ENCODE data around the gene ESYT3.
"Not testable (repeated sequence)": the region's sequence is repeated elsewhere in the genome, so short reads cannot be mapped to it uniquely, and the experiment has no call there.

The ESYT3 gene

GRCh38 chr3:138406606-138407005 lies 27.8 kb upstream of the ESYT3 start:
- Histone ChIP-seq H3K27ac (no peak overlapping the region), H3K4me3 (no peak overlapping the region)

DNA sequence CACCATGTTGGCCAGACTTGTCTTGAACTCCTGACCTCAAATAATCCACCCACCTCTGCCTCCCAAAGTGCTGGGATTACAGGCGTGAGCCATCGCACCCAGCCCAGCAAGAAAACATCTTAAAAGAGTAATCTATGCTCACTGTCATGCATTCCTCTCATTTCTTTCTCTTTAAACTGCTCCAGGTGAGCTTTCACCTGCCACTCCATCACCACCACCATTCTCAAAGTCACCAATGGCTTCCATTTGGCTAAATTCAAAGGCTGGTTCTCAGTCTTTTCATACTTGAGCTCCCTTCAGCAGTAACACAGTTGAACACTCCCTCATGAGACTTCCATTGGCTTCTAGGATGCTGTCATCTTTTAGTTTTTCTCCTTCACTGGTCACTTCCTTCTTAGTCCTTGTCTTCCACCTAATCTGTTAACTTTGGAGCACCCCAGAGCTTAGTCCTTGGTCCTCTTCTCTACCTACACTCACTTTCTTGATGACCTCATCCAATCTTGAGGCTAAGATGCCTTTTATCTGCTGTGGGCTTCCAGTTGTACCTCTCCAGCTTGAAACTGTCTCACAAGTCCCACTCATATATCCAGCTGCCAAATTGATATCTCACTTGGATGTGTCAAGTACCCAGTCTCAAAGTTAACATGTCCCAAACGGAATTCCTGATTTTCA lies 27.0 kb upstream of the ESYT3 start:
- Histone ChIP-seq H3K27ac (no peak overlapping the region), H3K4me3 (no peak overlapping the region)

- H3K27ac ChIP-seq = no peak overlapping the region
- no peak overlapping the region for H3K4me3 ChIP-seq
These were observed 25.5 kb upstream of the ESYT3 start for GRCh38 chr3:138408751-138409570.

- peak overlapping the region in 1 of 21 experiments; percentile 42 for H3K27ac ChIP-seq
- no peak overlapping the region for H3K4me3 ChIP-seq
These were observed 21.4 kb upstream of the ESYT3 start for GRCh38 chr3:138412821-138413551.

DNA sequence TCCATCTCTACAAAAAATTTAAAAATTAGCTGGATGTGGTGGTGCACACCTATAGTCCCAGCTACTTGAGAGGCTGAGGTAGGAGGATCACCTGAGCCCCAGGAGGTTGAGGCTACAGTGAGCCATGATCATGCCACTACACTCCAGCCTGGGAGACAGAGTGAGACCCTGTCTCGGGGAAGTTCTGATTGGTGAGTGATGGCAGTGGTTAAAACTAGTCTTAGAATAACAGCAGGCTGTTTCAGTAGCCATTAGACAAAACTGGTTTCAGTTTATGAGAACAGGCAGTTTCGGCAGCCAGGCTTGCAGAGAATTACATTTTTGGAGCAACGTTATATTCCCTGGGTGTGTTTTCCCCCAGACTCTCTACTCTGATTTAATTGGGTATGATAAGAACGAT lies 18.2 kb upstream of the ESYT3 start:
- H3K4me3 ChIP-seq, H3K27ac ChIP-seq: not testable (repeated sequence)

DNA sequence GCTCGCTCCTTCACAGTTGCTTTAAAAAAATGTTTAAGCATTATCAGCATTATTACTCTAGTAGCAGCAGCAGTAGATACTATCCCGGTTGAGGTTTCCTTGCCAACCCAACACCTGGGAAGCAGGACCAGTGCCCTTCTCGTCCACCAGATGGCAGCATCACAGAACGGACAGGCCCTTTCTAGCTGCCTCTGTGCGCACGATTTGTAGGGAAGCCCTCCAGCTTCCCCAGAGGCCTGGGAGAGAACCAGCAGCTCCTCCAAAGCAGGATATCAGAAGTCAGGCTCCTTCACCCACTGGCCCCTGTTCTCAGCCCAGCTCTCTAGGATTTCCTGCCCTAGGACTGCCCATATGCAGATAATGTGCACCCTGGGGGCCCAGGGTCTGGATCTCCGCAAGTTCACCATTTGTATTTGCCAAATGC lies 16.8 kb upstream of the ESYT3 start:
- H3K4me3 ChIP-seq = no peak overlapping the region
- no peak overlapping the region for H3K27ac ChIP-seq

DNA sequence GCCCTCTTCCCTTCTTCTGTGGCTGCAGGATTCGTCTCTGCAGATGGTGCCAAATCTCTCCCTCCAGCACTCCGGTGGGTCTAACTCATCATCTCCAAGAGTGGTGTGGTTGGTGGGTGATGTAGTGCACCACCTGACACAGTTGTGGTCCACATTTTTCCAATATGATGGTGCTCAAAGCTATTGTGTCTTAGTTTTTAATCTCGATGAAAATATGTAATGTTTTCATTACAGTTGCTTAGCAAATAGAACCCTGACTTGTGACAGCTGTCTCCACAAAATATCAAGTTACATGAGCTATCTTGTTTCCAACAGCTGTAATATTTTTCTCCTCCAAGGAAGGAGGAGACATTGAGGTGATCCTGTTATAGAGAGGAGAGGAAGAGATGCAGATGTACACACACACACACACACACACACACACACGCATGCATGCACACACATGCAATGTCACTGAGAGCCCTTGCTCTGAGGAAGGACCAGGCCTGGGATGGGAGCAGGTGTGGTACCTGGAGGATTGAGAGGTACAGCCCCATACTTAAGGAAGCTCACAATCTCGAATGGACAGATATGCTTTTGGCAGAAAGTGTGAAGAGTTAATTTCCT lies 15.7 kb upstream of the ESYT3 start:
- H3K27ac ChIP-seq = no peak overlapping the region
- H3K4me3 ChIP-seq = no peak overlapping the region

GRCh38 chr3:138423316-138423715 lies 11.1 kb upstream of the ESYT3 start:
- H3K4me3 ChIP-seq = no peak overlapping the region
- H3K27ac ChIP-seq = no peak overlapping the region

DNA sequence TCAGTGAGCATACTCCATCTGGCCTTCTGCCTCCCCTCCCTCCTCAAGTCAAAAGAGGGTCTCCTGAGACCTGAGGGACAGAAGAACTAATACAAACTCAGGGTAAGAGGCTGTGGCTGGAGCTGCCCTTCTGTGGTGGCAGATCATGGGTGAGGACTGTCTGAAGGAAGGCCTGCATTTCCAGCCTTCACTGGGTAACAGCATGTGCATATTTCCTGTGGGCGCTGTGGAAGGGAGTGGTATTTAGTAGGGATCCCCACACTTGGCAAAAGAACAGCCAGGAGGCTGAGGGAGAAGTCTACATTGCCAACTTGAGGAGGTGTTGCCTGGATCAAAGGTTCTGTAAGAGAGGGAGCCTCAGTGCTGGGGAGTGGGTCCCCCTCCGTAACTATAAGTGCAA lies 10.1 kb upstream of the ESYT3 start:
- Histone ChIP-seq H3K27ac (no peak overlapping the region), H3K4me3 (no peak overlapping the region)

- Histone ChIP-seq H3K27ac (no peak overlapping the region), H3K4me3 (no peak overlapping the region)
These were observed 8.2 kb upstream of the ESYT3 start for GRCh38 chr3:138426211-138426610.

GRCh38 chr3:138426754-138427153 lies 7.7 kb upstream of the ESYT3 start:
- not testable (repeated sequence) for H3K27ac ChIP-seq, H3K4me3 ChIP-seq

DNA sequence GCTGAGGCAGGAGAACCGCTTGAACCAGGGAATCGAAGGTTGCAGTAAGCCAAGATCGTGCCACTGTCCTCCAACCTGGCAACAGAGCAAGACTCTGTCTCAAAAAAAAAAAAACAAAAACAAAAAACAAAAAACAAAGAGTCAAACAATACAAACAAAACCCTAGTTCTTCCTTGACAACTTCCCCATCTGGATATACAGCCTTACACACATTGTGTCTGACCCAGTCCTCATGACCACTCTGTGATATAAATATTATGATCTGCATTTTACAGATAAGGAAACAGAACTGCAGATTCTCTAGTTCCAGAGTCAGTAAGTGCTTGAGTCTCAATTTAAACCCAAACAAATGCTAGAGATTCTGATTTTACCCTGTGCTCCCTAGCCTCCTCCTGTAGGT lies 4.8 kb upstream of the ESYT3 start:
- Histone ChIP-seq H3K27ac (no peak overlapping the region), H3K4me3 (no peak overlapping the region)

GRCh38 chr3:138432576-138433240 lies 1.7 kb upstream of the ESYT3 start:
- no peak overlapping the region for H3K27ac ChIP-seq

DNA sequence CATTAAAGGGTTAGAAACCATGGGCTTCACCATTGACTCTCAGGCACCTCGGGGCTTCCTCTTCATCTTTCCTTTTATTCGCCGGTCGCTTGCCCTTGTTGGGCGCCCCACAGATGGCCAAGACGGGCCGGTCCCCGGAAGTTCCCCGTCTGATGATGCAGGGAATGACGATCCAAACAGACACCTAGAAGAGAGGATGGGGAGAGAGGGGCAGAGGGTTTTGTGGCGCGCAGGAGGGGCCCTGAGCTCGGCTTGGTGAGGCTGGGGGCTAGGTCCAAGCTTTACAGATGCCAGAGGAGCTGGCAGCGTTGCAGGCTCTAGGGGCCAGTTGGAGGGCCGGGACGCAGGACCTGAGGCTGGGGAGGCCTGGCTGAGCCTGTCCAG lies 532 bp upstream of the ESYT3 start:
- Histone ChIP-seq H3K4me3 (peak overlapping the region in 4 of 7 experiments; percentile 2 to 62 (median 48)), H3K27ac (no peak overlapping the region)

More at GRCh38 chr3:138432576-138433240, 1.7 kb upstream of the ESYT3 start:
- H3K4me3 ChIP-seq = no peak overlapping the region

DNA sequence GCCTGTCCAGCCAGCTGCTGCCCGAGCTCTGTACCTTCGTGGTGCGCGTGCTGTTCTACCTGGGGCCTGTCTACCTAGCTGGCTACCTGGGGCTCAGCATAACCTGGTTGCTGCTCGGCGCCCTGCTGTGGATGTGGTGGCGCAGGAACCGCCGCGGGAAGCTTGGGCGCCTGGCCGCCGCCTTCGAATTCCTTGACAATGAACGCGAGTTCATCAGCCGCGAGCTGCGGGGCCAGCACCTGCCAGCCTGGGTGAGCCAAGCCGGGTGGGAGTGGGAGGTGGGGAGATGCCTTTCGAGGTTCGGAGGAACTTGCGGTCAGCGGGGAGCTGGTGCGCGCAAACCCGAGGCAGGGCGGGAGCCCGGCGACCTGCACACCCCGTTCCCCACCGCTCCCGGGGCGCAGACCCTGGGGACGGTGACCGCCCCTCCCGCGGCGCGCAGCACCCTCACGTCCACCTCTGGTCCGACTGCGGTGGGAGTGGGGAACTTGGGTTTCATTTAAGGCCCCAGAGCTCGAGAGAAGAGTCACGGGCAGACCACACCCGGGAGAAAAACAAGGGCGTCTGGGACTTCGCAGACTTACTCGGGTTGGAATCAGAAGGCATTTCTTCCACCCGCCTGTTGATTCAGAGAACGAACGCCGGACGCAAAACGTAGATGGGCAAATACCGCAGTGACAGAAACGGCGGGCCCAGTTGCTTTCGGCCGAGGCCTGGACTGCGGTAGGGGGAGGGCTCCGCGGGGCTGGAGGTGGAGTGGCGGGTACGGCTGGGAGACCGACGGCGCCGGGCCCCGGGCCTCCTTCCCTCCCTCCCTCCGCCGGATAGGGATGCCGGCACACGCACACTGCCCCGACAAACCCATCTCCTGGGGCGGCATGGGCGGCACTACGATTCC lies 708 bp downstream of the ESYT3 start:
- peak overlapping the region in 11 of 21 experiments; percentile 1 to 60 (median 35) for H3K27ac ChIP-seq
- peak overlapping the region; percentile 37 to 62 (median 43) for H3K4me3 ChIP-seq

- Histone ChIP-seq H3K4me3 (peak overlapping the region in 4 of 7 experiments; percentile 43 to 62 (median 48)), H3K27ac (peak overlapping the region in 5 of 21 experiments; percentile 0 to 60 (median 26))
These were observed 1.4 kb downstream of the ESYT3 start for GRCh38 chr3:138435840-138436239.

DNA sequence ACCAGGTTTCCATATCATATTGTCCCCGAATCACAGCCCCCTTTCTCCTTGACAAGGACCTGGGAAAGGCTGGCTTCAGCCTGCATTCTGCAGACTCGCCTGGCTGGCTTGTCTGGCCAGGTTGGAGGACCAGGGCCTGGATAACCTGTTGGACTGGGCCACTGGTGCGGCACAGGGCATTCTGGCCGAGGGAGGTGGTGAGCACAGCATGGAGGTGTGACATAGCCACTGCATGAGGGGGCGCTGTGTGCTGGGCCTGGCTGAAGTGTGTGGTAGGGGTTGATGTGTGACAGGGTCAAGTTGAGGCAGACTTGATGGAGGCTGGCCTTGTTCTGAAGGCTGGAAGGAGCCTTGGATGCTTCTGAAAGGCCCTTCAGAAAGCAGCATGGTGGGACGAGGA lies 2.9 kb downstream of the ESYT3 start:
- Histone ChIP-seq H3K4me3 (no peak overlapping the region), H3K27ac (no peak overlapping the region)

- no peak overlapping the region for H3K27ac ChIP-seq
These were observed 4.5 kb downstream of the ESYT3 start for GRCh38 chr3:138438896-138439295.

DNA sequence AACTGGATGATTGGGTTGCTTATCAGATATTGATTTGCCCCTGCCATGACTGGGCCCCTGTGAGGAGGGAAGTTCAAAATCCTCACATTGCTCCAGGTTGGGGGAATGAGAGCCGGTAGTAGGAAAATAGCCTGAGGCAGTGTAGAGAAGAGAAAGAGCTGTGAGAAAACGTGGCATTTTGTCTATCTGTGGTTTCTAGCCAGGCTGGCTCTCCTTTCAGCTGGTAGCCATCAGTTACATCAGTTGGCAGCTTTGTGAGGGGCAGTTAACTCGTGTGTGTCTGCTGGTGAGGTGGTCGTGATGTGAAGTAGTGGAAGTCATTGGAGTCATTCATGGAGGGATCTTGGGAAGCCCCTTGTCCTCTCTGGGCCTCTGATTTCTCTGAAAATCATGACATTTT lies 5.2 kb downstream of the ESYT3 start:
- Histone ChIP-seq H3K4me3 (no peak overlapping the region), H3K27ac (no peak overlapping the region)

More at GRCh38 chr3:138438896-138439295, 4.5 kb downstream of the ESYT3 start:
- H3K4me3 ChIP-seq = no peak overlapping the region
